ENCODE results near the gene C20orf204. TPM values are rescaled to one million over a fixed set of nuclear protein-coding genes. Genes with fewer than 3 reads are reported as not detected.
A peak's percentile ranks its signal among the peaks of the same experiment; 100 is the strongest.

Gene C20orf204
- total and polyA plus RNA-seq, 7 donors, result under 0.01 to 1.7 (median 0.41) TPM; not detected in 2

- peaks cover 0 to 30% (median 6%) of the 10 kb centered on the region in 4 donors for H3K36me3 ChIP-seq
- H3K27me3 ChIP-seq, result no peaks in the 10 kb centered on the region
- no peak overlapping the region for H3K27ac ChIP-seq
- intact Hi-C loops (cut with DNase I), result no loop called here
- H3K9me3 ChIP-seq, result no peaks in the 10 kb centered on the region
- no peak overlapping the region for H3K4me3 ChIP-seq
- 91 to 93% methylated on average over 20 of the region's 20 CpGs for WGBS, 2 donors
- TF ChIP-seq POLR2AphosphoS5 (IDR thresholded peaks at IDR 0.05) (no peak), EP300 (IDR thresholded peaks at IDR 0.05) (no peak), POLR2A (IDR thresholded peaks at IDR 0.05) (no peak), CTCF (IDR thresholded peaks at IDR 0.05) (no peak)
- no peak for DNase-seq
- peaks cover 0 to 14% (median 10%) of the 10 kb centered on the region in 4 donors for H3K4me1 ChIP-seq
These were observed 33.2 kb downstream of the C20orf204 start for GRCh38 chr20:64069209-64069613.

GRCh38 chr20:64069614-64070243, 33.7 kb downstream of the C20orf204 start:
- Histone ChIP-seq H3K36me3 (peaks cover 0 to 34% (median 6%) of the 10 kb centered on the region in 4 donors), H3K4me3 (no peak overlapping the region), H3K27me3 (no peaks in the 10 kb centered on the region), H3K4me1 (peaks cover 0 to 9% (median 5%) of the 10 kb centered on the region in 4 donors), H3K9me3 (no peaks in the 10 kb centered on the region), H3K27ac (no peak overlapping the region)
- 73 to 75% methylated on average over 14 of the region's 14 CpGs for WGBS, 2 donors
- no peak for DNase-seq
- TF ChIP-seq CTCF (IDR thresholded peaks at IDR 0.05) (peak in 3 of 4 experiments; percentile 29 to 52 (median 33)), POLR2AphosphoS5 (IDR thresholded peaks at IDR 0.05) (no peak), EP300 (IDR thresholded peaks at IDR 0.05) (no peak), POLR2A (IDR thresholded peaks at IDR 0.05) (no peak)
- intact Hi-C loops (cut with DNase I), result no loop called here

GRCh38 chr20:64070244-64070993, 34.4 kb downstream of the C20orf204 start:
- 93 to 94% methylated on average over 31 of the region's 31 CpGs for WGBS, 2 donors
- DNase-seq, result no peak
- intact Hi-C loops (cut with DNase I), result no loop called here
- no peaks in the 10 kb centered on the region for H3K9me3 ChIP-seq
- TF ChIP-seq POLR2A (IDR thresholded peaks at IDR 0.05) (no peak), CTCF (IDR thresholded peaks at IDR 0.05) (no peak), EP300 (IDR thresholded peaks at IDR 0.05) (no peak), POLR2AphosphoS5 (IDR thresholded peaks at IDR 0.05) (no peak)
- H3K36me3 ChIP-seq, result peaks cover 0 to 34% (median 6%) of the 10 kb centered on the region in 4 donors
- no peaks in the 10 kb centered on the region for H3K27me3 ChIP-seq
- no peak overlapping the region for H3K4me3 ChIP-seq
- peaks cover 0 to 3% (median 0%) of the 10 kb centered on the region in 4 donors for H3K4me1 ChIP-seq
- no peak overlapping the region for H3K27ac ChIP-seq

- DNase-seq, result no peak
- peaks cover 0 to 34% (median 6%) of the 10 kb centered on the region in 4 donors for H3K36me3 ChIP-seq
- intact Hi-C loops (cut with DNase I), result no loop called here
- H3K4me3 ChIP-seq, result no peak overlapping the region
- H3K9me3 ChIP-seq, result no peaks in the 10 kb centered on the region
- no peak for TF ChIP-seq POLR2A (IDR thresholded peaks at IDR 0.05)
- TF ChIP-seq POLR2AphosphoS5 (IDR thresholded peaks at IDR 0.05), result no peak
- TF ChIP-seq EP300 (IDR thresholded peaks at IDR 0.05), result no peak
- no peak for TF ChIP-seq CTCF (IDR thresholded peaks at IDR 0.05)
- 85 to 90% methylated on average over 30 of the region's 30 CpGs for WGBS, 2 donors
- H3K4me1 ChIP-seq, result no peaks in the 10 kb centered on the region
- H3K27me3 ChIP-seq, result no peaks in the 10 kb centered on the region
- no peak overlapping the region for H3K27ac ChIP-seq
These were observed 35.7 kb downstream of the C20orf204 start for GRCh38 chr20:64071341-64072332.

Data from sigmoid colon (tissue), 7 donors.